Ectodermal cell (in vitro differentiated cells): Measurements from ENCODE around the gene ZDHHC22.
A peak's percentile ranks its signal among the peaks of the same experiment; 100 is the strongest.

Source experiments
- H3K27ac ChIP-seq: 2 replicates; pipeline ENCODE4 v1.7.0; 2013; ENCODE audit warnings: mild to moderate bottlenecking, low read depth, low read length; ENCODE audit not compliant: insufficient read depth, poor library complexity, severe bottlenecking
- H3K27me3 ChIP-seq: 2 replicates; pipeline ENCODE4 v1.7.0; 2013; ENCODE audit warnings: mild to moderate bottlenecking, low read length; ENCODE audit not compliant: insufficient read depth, control insufficient read depth, poor library complexity, severe bottlenecking
- H3K36me3 ChIP-seq: one replicate; pipeline ENCODE4 v1.7.0; 2013; ENCODE audit warnings: low read length; ENCODE audit not compliant: control insufficient read depth, insufficient read depth
- H3K4me1 ChIP-seq: one replicate; pipeline ENCODE4 v1.7.0; 2013; ENCODE audit warnings: low read length; ENCODE audit not compliant: control insufficient read depth, insufficient read depth
- H3K4me3 ChIP-seq: 2 replicates; pipeline ENCODE4 v1.7.0; 2013; ENCODE audit warnings: low read depth, low read length, control low read depth; ENCODE audit not compliant: insufficient read depth
- H3K9me3 ChIP-seq: 2 replicates; pipeline ENCODE4 v1.7.0; 2013; ENCODE audit warnings: mild to moderate bottlenecking, low read length, moderate library complexity; ENCODE audit not compliant: control insufficient read depth
- WGBS, 2 experiments: methylation state at CpG; one replicate each; pipeline ENCODE4 v1.1.7; 2013; ENCODE audit warnings: missing lambda C conversion rate in 2 of 2; 5-methylcytosine and 5-hydroxymethylcytosine counted together

Gene ZDHHC22

GRCh38 chr14:77143071-77143470 lies 1.5 kb upstream of the ZDHHC22 start:
- Histone ChIP-seq H3K4me3 (no peak overlapping the region), H3K4me1 (peaks cover 28% of the 10 kb centered on the region), H3K9me3 (no peaks in the 10 kb centered on the region), H3K36me3 (no peaks in the 10 kb centered on the region), H3K27me3 (peaks cover 66% of the 10 kb centered on the region), H3K27ac (no peak overlapping the region)
- WGBS, 2 experiments = 19 to 22% methylated on average over 4 of the region's 4 CpGs

- no peaks in the 10 kb centered on the region for H3K9me3 ChIP-seq
- H3K36me3 ChIP-seq = no peaks in the 10 kb centered on the region
- H3K4me1 ChIP-seq = peaks cover 28% of the 10 kb centered on the region
- WGBS, 2 experiments = 10 to 20% methylated on average over 9 of the region's 9 CpGs
- H3K27me3 ChIP-seq = peaks cover 66% of the 10 kb centered on the region
- H3K27ac ChIP-seq = no peak overlapping the region
- H3K4me3 ChIP-seq = peak overlapping the region; percentile 34
These were observed 612 bp upstream of the ZDHHC22 start for GRCh38 chr14:77142005-77142800.

GRCh38 chr14:77140359-77141213 lies 1.0 kb downstream of the ZDHHC22 start:
- H3K9me3 ChIP-seq = no peaks in the 10 kb centered on the region
- peaks cover 68% of the 10 kb centered on the region for H3K27me3 ChIP-seq
- H3K27ac ChIP-seq = no peak overlapping the region
- 0% methylated on average over 67 of the region's 67 CpGs for WGBS, 2 experiments
- H3K4me3 ChIP-seq = peak overlapping the region; percentile 34
- peaks cover 24% of the 10 kb centered on the region for H3K4me1 ChIP-seq
- H3K36me3 ChIP-seq = no peaks in the 10 kb centered on the region

GRCh38 chr14:77139540-77140358 lies 1.8 kb downstream of the ZDHHC22 start:
- H3K9me3 ChIP-seq = no peaks in the 10 kb centered on the region
- no peak overlapping the region for H3K27ac ChIP-seq
- peaks cover 65% of the 10 kb centered on the region for H3K27me3 ChIP-seq
- peak overlapping the region; percentile 34 for H3K4me3 ChIP-seq
- 5 to 6% methylated on average over 50 to 52 of the region's 52 CpGs for WGBS, 2 experiments
- H3K4me1 ChIP-seq = peaks cover 22% of the 10 kb centered on the region
- H3K36me3 ChIP-seq = no peaks in the 10 kb centered on the region

GRCh38 chr14:77139022-77139421 lies 2.6 kb downstream of the ZDHHC22 start:
- Histone ChIP-seq H3K4me3 (no peak overlapping the region), H3K36me3 (no peaks in the 10 kb centered on the region), H3K27me3 (peaks cover 68% of the 10 kb centered on the region), H3K9me3 (no peaks in the 10 kb centered on the region), H3K27ac (no peak overlapping the region), H3K4me1 (peaks cover 22% of the 10 kb centered on the region)
- WGBS, 2 experiments = 92 to 94% methylated on average over 15 of the region's 15 CpGs

GRCh38 chr14:77133720-77134338 lies 7.8 kb downstream of the ZDHHC22 start:
- H3K4me3 ChIP-seq = no peak overlapping the region
- H3K27me3 ChIP-seq = peaks cover 29% of the 10 kb centered on the region
- no peaks in the 10 kb centered on the region for H3K36me3 ChIP-seq
- WGBS, 2 experiments = 28 to 30% methylated on average over 22 of the region's 22 CpGs
- no peak overlapping the region for H3K27ac ChIP-seq
- no peaks in the 10 kb centered on the region for H3K4me1 ChIP-seq
- H3K9me3 ChIP-seq = no peaks in the 10 kb centered on the region

- Histone ChIP-seq H3K36me3 (no peaks in the 10 kb centered on the region), H3K4me3 (no peak overlapping the region), H3K4me1 (no peaks in the 10 kb centered on the region), H3K27me3 (peaks cover 23% of the 10 kb centered on the region), H3K27ac (no peak overlapping the region), H3K9me3 (no peaks in the 10 kb centered on the region)
- WGBS, 2 experiments = 84 to 85% methylated on average over 5 of the region's 5 CpGs
These were observed 9.6 kb downstream of the ZDHHC22 start for GRCh38 chr14:77131871-77132486.

GRCh38 chr14:77131206-77131605 lies 10.4 kb downstream of the ZDHHC22 start:
- H3K9me3 ChIP-seq = no peaks in the 10 kb centered on the region
- H3K4me1 ChIP-seq = no peaks in the 10 kb centered on the region
- H3K4me3 ChIP-seq = no peak overlapping the region
- peaks cover 27% of the 10 kb centered on the region for H3K27me3 ChIP-seq
- H3K36me3 ChIP-seq = no peaks in the 10 kb centered on the region
- WGBS, 2 experiments = 75 to 86% methylated on average over 2 of the region's 2 CpGs
- no peak overlapping the region for H3K27ac ChIP-seq

GRCh38 chr14:77130386-77130785 lies 11.2 kb downstream of the ZDHHC22 start:
- 83 to 84% methylated on average over 3 of the region's 3 CpGs for WGBS, 2 experiments
- Histone ChIP-seq H3K4me1 (no peaks in the 10 kb centered on the region), H3K4me3 (no peak overlapping the region), H3K27me3 (peaks cover 35% of the 10 kb centered on the region), H3K27ac (no peak overlapping the region), H3K9me3 (no peaks in the 10 kb centered on the region), H3K36me3 (no peaks in the 10 kb centered on the region)
